NCI-H748 (cell line): ENCODE measurements around the gene NALCN.

Experiments used
- DNase-seq: peaks from one replicate; lab custom pipeline; 2025; ENCODE audit not compliant: unreplicated experiment; lab: John Stamatoyannopoulos, UW

Gene NALCN

DNA sequence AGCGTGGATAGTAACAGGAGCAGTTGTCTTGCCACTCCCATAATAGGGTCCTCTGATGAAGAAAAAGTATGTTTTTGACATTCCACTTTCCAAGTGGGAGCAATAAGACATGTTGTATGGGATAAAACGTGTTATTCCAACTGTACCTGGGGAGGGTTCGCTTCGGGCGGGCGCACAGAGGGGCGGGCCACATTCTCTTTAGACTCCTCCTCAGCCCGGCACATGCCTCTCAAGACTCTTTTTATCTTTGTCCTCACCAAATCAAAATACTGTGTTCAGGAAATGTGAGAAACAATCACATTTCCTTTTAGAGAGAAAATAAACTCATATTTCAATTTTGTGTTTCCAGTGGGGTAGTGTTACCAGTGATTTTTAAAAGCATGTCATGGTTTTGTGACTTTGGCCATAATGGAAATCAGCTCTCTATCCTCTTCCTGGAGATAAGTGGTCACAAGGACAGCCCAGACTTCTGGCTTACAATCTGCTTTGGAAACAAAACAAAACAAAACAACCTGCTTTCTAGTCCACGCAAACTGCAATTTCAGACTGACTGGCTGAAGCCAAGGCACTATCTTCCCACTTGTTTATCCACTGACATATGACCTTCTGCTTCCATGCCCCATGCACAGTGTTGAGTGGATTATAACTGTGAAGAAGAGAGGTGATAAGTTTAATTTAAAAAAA lies 276.1 kb downstream of the NALCN start:
- peak; percentile 24 for DNase-seq

DNA sequence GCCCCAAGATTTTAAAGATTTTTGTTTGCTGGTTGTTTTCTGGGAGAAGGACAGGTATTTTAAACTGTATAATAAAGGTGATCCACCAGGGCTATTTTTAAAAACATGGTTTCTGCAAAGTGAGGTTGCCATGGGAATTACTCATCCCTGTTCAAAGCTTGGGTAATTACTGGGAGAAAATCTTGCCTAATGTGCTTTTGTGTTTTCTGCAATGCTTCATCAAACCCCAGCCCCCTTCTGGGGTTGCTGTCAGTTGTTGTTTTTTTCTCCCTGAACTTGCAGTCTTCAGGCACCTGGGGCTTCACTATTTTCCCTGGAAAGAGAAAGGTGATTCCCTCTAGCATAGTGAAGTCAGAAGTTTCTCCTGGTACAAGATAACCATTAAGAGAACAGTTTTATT lies 277.2 kb downstream of the NALCN start:
- peak; percentile 72 for DNase-seq

GRCh38 chr13:101127741-101128353 lies 288.5 kb downstream of the NALCN start:
- peak; percentile 62 for DNase-seq

GRCh38 chr13:101123028-101123427 lies 293.3 kb downstream of the NALCN start:
- no peak for DNase-seq

GRCh38 chr13:101121608-101122007 lies 294.7 kb downstream of the NALCN start:
- no peak for DNase-seq

DNA sequence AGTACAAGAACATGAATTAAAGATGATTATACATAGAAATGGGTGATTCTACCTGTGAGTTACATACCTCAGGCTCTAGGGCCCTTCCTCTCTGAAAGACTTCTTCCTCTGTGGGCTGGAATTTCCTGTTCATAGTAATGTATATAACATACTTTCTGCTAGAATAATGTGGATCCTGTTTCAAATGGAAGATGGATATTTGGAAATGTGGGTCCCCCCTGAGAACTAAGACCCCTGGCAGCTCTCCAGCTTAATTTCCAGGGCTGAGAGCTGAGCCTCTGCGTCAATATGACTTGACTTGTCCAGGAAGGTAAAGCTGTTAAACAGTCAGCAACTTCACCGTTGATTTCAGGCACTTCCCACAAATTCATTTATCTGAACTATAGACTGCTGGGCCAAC lies 296.3 kb downstream of the NALCN start:
- no peak for DNase-seq

DNA sequence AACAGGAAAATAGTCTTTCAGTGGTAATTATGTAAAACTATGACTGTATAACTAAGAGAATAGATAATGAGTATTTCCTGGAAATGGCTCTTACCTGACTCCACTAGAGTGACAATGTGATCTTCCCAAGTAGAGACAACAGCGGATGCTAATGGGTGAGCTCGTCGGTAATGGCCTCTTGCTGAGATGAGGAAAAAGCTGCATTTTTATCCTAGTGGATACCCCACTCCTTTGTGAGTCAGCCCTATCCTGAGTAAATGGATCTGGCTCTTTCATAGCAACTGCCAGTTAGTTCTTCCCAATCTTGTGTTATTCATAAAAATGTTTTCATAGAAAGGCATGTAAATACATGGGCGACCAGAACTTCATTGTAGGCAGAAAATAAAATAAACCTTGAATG lies 299.5 kb downstream of the NALCN start:
- no peak for DNase-seq

GRCh38 chr13:101116341-101116740 lies 300.0 kb downstream of the NALCN start:
- DNase-seq: no peak

- DNase-seq: no peak
Measured at GRCh38 chr13:101115762-101116171, 300.5 kb downstream of the NALCN start.

GRCh38 chr13:101111894-101112293 lies 304.4 kb downstream of the NALCN start:
- no peak for DNase-seq

DNA sequence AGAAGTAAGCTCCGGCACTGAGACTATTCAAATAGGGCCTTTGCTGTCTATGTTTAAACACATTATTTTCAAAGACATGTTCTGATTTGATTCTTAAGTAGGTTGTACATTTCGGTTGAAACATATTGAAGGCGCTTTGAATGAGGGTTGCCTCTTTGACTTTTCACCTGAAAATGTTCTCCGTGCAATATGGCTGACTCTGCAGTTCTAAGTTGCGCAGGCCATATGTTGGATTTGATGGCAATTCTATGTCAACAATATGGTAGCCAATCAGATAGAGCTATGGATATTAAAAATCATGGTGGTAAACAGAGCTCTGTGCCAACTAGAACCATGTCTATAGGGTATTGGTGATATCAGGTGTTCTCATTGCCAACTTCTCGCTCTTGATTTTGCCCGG lies 307.3 kb downstream of the NALCN start:
- no peak for DNase-seq

DNA sequence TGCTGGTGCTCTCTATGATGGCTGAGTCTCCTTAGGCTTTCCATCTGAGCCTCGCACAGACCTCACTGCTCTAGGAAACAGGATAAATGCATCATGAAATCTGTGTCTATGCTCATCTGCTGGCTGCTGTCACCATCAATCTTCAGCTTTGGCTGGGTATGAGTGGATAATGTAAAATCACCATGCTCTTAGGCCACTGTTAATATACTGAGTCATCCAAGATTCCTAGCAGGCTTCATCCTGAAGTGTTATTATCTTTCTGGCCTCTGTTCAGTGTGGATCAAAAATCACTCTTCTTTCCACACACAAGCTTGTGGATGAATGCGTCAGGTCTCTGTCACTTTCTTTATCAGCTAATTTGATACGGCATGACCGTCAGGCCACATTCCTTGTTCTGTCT lies 317.4 kb downstream of the NALCN start:
- DNase-seq: no peak

DNA sequence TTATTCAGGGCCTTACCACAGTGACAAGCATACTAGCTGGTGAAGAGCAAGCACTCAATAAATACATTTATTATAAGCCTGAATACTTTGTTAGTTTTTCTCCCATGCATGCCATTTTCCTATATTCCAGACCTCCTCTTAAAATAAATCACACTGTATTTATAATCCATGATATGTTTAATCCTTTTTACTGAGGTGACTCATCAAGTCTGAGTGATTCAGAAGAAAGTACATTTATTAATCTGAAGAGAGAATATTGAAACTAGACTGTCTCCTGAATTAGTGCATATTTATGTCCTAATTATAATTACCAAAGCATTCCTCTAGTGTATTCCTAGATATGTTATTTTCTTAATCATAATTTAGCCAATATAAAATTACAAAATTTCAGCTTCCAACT lies 323.3 kb downstream of the NALCN start:
- DNase-seq: no peak

DNA sequence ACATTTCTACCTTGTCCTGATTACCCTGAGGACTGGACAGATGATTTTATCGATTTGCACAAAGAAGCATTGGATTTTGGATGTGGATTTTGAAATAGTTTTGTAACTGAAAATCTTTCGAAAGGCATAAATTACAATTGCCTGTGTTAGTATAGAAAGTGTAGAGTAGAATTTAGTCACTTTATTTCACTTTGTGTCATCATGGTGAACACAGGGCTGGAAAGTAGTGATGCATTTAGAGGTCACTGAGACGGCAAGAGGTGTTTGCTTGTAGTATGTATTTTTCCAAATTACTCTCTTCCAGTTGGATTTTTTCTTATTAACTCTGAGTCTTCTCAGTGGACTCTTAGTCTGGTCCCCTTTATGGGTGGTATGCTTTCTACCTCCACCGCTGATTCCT lies 326.0 kb downstream of the NALCN start:
- DNase-seq: no peak

DNA sequence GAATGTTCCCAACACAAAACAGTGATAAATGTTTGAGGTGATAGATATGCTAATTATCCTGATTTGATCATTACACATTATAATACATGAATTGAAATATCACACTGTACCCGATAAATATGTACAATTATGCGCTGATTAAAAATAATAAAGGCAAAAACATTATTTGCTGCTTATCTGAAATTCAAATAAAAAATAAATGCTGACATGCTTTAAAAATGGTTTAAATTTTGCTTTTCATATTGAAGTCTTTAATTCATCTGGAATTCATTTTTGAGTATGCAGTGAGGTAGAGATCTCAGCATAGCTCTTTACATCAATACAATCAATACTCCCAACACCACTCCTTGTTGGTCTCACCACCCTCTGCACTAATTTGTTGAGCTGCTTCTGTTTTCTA lies 330.8 kb downstream of the NALCN start:
- no peak for DNase-seq

- DNase-seq: no peak
Measured at GRCh38 chr13:101082441-101082840, 333.9 kb downstream of the NALCN start.

GRCh38 chr13:101080616-101081015 lies 335.7 kb downstream of the NALCN start:
- DNase-seq: no peak

- DNase-seq: no peak
Measured at GRCh38 chr13:101065329-101065728, 351.0 kb downstream of the NALCN start.

DNA sequence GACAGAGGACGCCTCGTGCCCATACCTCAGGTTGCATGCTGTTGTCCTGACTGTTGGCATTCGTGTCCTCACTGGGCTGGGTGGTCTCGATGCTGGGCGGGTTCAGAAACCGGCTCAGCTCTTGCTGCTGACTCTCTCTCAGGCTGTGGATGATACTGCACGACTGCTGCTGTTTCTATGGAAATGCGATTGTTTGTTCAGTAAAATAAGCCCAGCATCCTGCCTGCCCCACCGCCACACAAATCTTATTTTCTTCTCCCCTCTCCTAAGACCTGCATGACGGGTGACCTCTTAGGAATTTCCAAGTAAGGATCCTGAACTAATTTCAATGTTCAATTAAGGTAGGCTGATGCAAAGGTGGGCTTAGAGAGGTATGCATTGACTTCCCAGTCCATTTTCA lies 356.5 kb downstream of the NALCN start:
- peak; percentile 72 for DNase-seq

- no peak for DNase-seq
Measured at GRCh38 chr13:101058841-101059240, 357.5 kb downstream of the NALCN start.

- DNase-seq: no peak
Measured at GRCh38 chr13:101053301-101054093, 362.8 kb downstream of the NALCN start.

DNA sequence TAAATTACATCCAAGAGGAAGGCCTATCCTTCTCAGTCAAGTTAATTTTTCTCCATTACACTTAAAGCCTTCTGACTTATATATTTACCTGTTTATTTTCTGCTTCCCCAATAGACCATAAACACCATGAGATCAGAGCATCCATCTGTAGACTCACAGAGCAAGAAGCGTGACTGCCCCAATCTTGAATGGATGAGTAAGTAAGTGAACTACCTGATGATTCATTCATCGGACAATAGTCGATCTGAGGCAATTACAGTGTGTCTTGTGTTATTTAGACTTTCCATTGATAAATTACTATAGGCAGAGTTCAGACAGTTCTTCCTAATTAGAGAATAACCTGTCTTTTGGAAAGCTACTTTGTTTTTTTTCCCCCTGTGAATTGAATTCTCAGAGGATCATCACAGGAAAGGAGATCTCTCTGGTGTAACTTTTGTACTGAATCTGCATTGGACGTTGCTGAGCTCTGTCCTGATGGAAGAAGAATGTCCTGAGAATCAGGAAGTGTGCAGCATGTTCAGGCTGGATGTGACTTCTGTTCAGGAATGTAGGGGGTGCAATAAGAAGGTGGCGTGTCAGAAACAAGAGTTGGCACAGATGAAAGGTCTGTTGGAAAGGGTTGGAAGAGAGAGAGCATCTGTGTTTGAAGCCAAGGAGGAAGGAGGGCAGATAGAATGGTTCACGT lies 367.0 kb downstream of the NALCN start:
- DNase-seq: no peak
